ENCODE data around the gene BZW1. TPM values are rescaled to one million over a fixed set of nuclear protein-coding genes. Genes with fewer than 3 reads are reported as not detected.

BZW1 gene
- 232 TPM for total RNA-seq (ENCODE audit: unreplicated experiment)
- long read RNA-seq, full-length matches to known transcripts: 116 of 137 reads
- long read RNA-seq, partial matches to known transcripts: 6 of 137 reads
- long read RNA-seq, other reads (novel, unspliced or antisense): 15 of 137 reads

DNA sequence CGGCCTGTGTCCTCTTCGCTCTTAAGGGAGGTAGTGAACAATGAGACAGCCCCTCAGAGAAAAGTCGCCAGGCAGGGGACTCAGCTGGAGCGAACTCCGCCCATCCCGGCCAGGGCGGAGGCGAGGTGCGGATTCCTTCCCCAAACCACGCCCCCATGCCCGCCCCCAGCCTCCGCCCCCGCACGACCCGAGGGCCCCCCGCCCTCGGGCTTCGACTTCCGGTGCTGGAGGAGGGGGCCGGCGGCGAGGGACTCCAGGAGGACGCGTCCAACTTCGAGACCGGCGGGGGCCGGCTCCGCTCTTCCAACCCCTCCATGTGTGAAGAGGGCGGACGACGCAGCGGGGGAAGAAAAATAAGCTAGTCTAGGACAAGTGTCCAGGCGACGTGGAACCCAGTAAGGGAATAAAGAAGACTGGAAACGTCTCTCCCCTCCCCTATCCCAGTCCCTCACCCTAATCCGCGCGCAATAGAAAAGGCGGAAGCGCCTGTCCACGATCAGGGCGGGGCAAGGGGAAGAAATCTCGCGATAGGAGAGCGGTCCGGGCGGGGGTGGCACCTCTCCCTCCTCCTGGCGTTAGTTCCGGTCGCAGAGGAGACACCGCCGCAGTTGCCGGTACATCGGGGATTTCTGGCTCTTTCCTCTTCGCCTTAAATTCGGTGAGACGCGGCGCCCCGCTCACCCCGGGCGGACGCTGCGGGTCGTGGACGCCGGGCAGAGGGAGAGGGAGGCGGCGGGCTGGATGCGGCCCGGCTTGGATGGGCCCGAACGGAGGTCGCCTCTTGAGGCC lies at the start of gene BZW1:
BZW1 (plus strand) TSS at position 578 of the 789 bp plus-strand sequence. CDS start 1,308 bp downstream, outside the sequence.
- H3K27ac Mint-ChIP-seq (ENCODE audit: unreplicated experiment): peak within 1 kb of the TSS; percentile 97
- H3K4me3 Mint-ChIP-seq (ENCODE audit: unreplicated experiment): peak within 1 kb of the TSS; percentile 96
- H3K4me1 Mint-ChIP-seq (ENCODE audit: low read depth, unreplicated experiment): peaks cover 12% of the 10 kb centered on the region
- H3K36me3 Mint-ChIP-seq (ENCODE audit: unreplicated experiment): peaks cover 4% of the 10 kb centered on the region
- peaks cover 8% of the 10 kb centered on the region for H3K9me3 Mint-ChIP-seq (ENCODE audit: unreplicated experiment)
- peak; percentile 96 for DNase-seq
- peaks cover 12% of the 10 kb centered on the region for H3K27me3 Mint-ChIP-seq (ENCODE audit: unreplicated experiment)
- TF ChIP-seq, protein P1, sequence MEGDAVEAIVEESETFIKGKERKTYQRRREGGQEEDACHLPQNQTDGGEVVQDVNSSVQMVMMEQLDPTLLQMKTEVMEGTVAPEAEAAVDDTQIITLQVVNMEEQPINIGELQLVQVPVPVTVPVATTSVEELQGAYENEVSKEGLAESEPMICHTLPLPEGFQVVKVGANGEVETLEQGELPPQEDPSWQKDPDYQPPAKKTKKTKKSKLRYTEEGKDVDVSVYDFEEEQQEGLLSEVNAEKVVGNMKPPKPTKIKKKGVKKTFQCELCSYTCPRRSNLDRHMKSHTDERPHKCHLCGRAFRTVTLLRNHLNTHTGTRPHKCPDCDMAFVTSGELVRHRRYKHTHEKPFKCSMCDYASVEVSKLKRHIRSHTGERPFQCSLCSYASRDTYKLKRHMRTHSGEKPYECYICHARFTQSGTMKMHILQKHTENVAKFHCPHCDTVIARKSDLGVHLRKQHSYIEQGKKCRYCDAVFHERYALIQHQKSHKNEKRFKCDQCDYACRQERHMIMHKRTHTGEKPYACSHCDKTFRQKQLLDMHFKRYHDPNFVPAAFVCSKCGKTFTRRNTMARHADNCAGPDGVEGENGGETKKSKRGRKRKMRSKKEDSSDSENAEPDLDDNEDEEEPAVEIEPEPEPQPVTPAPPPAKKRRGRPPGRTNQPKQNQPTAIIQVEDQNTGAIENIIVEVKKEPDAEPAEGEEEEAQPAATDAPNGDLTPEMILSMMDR (IDR thresholded peaks at IDR 0.05; ENCODE audit: partially characterized antibody, unreplicated experiment): no peak

DNA sequence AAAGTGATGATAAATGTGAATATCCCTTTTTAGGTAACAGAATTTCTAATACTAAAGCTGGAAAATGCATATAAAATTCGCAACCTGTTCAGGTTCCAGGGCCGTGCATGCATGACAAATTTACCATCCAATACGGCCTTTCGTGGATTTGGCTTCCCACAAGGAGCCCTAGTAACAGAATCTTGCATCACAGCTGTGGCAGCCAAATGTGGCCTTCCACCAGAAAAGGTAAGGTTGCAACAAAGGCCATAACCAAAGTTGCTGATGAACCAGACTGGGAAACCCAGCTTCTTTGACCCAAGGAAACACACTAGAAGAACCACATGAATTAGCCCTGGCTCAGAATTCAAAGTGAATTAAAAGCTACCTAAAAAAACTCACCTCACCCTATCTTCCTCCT lies 49.6 kb upstream of the BZW1 start:
- Mint-ChIP-seq H3K27ac (ENCODE audit: unreplicated experiment) (no peak overlapping the region), H3K36me3 (ENCODE audit: unreplicated experiment) (no peaks in the 10 kb centered on the region), H3K9me3 (ENCODE audit: unreplicated experiment) (no peaks in the 10 kb centered on the region), H3K4me3 (ENCODE audit: unreplicated experiment) (no peak overlapping the region), H3K27me3 (ENCODE audit: unreplicated experiment) (no peaks in the 10 kb centered on the region), H3K4me1 (ENCODE audit: low read depth, unreplicated experiment) (peaks cover 4% of the 10 kb centered on the region)
- TF ChIP-seq, protein P1 (IDR thresholded peaks at IDR 0.05; ENCODE audit: partially characterized antibody, unreplicated experiment): no peak
- no peak for DNase-seq

DNA sequence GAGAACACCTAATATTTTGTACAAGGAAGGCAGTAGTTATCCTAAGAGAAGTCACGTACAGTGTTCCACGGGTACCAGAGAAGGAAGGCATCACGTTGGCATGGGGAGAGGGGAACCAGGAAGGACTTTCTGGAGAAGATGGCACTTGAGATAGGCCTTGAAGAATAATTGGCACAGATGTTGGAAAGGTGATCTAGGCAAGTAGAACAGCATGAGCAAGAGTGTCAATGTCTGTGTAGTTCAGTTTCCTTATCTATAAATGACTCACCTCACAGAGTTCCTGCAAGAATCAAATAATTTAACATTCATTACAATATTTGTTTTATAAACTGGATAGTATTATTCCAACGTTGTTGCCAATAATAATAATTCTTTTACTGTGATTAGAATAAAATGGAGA lies 48.3 kb upstream of the BZW1 start:
- no peaks in the 10 kb centered on the region for H3K4me1 Mint-ChIP-seq (ENCODE audit: low read depth, unreplicated experiment)
- no peak overlapping the region for H3K4me3 Mint-ChIP-seq (ENCODE audit: unreplicated experiment)
- TF ChIP-seq, protein P1 (IDR thresholded peaks at IDR 0.05; ENCODE audit: partially characterized antibody, unreplicated experiment): no peak
- DNase-seq: no peak
- H3K27ac Mint-ChIP-seq (ENCODE audit: unreplicated experiment): no peak overlapping the region
- no peaks in the 10 kb centered on the region for H3K9me3 Mint-ChIP-seq (ENCODE audit: unreplicated experiment)
- H3K36me3 Mint-ChIP-seq (ENCODE audit: unreplicated experiment): no peaks in the 10 kb centered on the region
- no peaks in the 10 kb centered on the region for H3K27me3 Mint-ChIP-seq (ENCODE audit: unreplicated experiment)

DNA sequence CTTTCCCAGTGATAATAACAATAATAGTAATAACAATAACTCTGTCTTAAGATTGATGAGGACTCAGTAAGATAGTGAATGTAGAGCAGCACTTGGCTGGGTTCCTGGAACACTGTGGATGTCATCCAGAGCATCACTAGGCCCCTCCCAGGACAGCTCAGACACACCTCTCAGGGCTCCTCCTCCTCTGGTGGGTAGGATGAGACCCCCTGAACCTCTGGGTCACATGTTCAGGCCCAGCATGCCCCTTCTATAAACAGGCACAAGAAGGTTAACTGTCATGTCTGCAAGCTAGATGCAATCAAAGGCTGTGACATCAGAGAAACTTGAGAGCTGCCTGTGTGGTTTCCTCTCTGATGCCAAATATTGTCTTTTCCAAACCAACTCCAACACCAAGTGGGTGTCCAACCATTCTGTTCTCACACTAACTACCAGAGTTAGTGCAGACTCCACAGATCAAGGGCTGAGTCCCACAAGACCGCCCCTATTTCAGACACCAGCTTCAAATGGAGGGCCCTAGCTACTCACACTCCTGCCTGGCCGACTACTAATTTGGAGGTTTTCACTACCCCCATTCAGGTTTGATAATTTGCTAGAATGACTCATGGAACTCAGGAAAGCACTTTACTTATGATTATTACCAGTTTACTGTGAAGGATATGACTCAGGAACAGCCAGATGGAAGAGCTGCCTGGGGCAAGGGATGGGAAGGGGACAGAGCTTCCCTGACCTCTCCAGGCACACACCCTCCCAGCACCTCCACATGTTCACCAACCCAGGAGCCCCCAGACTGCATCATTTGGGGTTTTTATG lies 46.4 kb upstream of the BZW1 start:
- Mint-ChIP-seq H3K27me3 (ENCODE audit: unreplicated experiment) (no peaks in the 10 kb centered on the region), H3K4me3 (ENCODE audit: unreplicated experiment) (no peak overlapping the region), H3K9me3 (ENCODE audit: unreplicated experiment) (no peaks in the 10 kb centered on the region), H3K36me3 (ENCODE audit: unreplicated experiment) (no peaks in the 10 kb centered on the region), H3K4me1 (ENCODE audit: low read depth, unreplicated experiment) (no peaks in the 10 kb centered on the region), H3K27ac (ENCODE audit: unreplicated experiment) (no peak overlapping the region)
- no peak for DNase-seq
- TF ChIP-seq, protein P1 (IDR thresholded peaks at IDR 0.05; ENCODE audit: partially characterized antibody, unreplicated experiment): no peak

All from glutamatergic neuron (in vitro differentiated cells).